Stomach smooth muscle (tissue), 2 donors: Measurements from ENCODE around the gene RGS5.
A peak's percentile ranks its signal among the peaks of the same experiment; 100 is the strongest.
"Not testable (repeated sequence)": the region's sequence is repeated elsewhere in the genome, so short reads cannot be mapped to it uniquely, and the experiment has no call there.

Experiments used
- H3K27ac ChIP-seq: one replicate; pipeline ENCODE4 v1.7.0; 2013; ENCODE audit warnings: mild to moderate bottlenecking, low read length, inconsistent platforms
- H3K27me3 ChIP-seq, 2 donors: one replicate each; pipeline ENCODE4 v1.7.0; 2013; ENCODE audit warnings: low read length in 2 of 2; ENCODE audit not compliant: insufficient read depth in 2 of 2, control insufficient read depth in 1 of 2
- H3K36me3 ChIP-seq, 2 donors: one replicate each; pipeline ENCODE4 v1.7.0; 2013; ENCODE audit warnings: low read length in 2 of 2; ENCODE audit not compliant: control insufficient read depth in 2 of 2, insufficient read depth in 2 of 2
- H3K4me1 ChIP-seq: one replicate; pipeline ENCODE4 v1.7.0; 2013; ENCODE audit warnings: low read length; ENCODE audit not compliant: control insufficient read depth, insufficient read depth
- H3K4me3 ChIP-seq, 2 donors: one replicate each; pipeline ENCODE4 v1.7.0; 2013; ENCODE audit warnings: low read length in 2 of 2
- H3K9ac ChIP-seq, 2 donors: one replicate each; pipeline ENCODE4 v1.7.0; 2013; ENCODE audit warnings: low read length in 2 of 2, mild to moderate bottlenecking in 1 of 2
- H3K9me3 ChIP-seq, 2 donors: one replicate each; pipeline ENCODE4 v1.7.0; 2013; ENCODE audit warnings: low read length in 2 of 2; ENCODE audit not compliant: control insufficient read depth in 2 of 2
- donor health status: healthy.
- donor health status: Pancreatic carcinoma.

Gene RGS5

GRCh38 chr1:163202833-163203451, at the start of gene RGS5:
TSS of gene RGS5 (minus strand) at chr1:163202916. CDS start at chr1:163202835, 81 bp downstream.
- H3K4me1 ChIP-seq: peaks cover 5% of the 10 kb centered on the region
- H3K27ac ChIP-seq: peak within 1 kb of the TSS; percentile 38
- no peaks in the 10 kb centered on the region for H3K36me3 ChIP-seq
- H3K27me3 ChIP-seq: no peaks in the 10 kb centered on the region
- no peaks in the 10 kb centered on the region for H3K9me3 ChIP-seq
- H3K9ac ChIP-seq: peak within 1 kb of the TSS; percentile 46 to 47
- peak within 1 kb of the TSS; percentile 68 to 79 for H3K4me3 ChIP-seq

GRCh38 chr1:163250382-163250974, 47.8 kb upstream of the RGS5 start:
- Histone ChIP-seq H3K4me1 (no peaks in the 10 kb centered on the region), H3K27me3 (no peaks in the 10 kb centered on the region), H3K4me3 (no peak overlapping the region), H3K36me3 (no peaks in the 10 kb centered on the region), H3K9me3 (no peaks in the 10 kb centered on the region), H3K9ac (no peak overlapping the region), H3K27ac (no peak overlapping the region)

- no peaks in the 10 kb centered on the region for H3K27me3 ChIP-seq
- no peaks in the 10 kb centered on the region for H3K36me3 ChIP-seq
- H3K4me3 ChIP-seq: no peak overlapping the region
- H3K27ac ChIP-seq: peak overlapping the region; percentile 25
- no peak overlapping the region for H3K9ac ChIP-seq
- H3K4me1 ChIP-seq: no peaks in the 10 kb centered on the region
- no peaks in the 10 kb centered on the region for H3K9me3 ChIP-seq
Observed at GRCh38 chr1:163248064-163248463, 45.3 kb upstream of the RGS5 start.

- not testable (repeated sequence) for H3K27ac ChIP-seq, H3K36me3 ChIP-seq, H3K9ac ChIP-seq
Observed at GRCh38 chr1:163244648-163245047, 41.9 kb upstream of the RGS5 start.

GRCh38 chr1:163241746-163242145, 39.0 kb upstream of the RGS5 start:
- no peaks in the 10 kb centered on the region for H3K4me1 ChIP-seq
- H3K27me3 ChIP-seq: no peaks in the 10 kb centered on the region
- H3K9ac ChIP-seq: no peak overlapping the region
- no peaks in the 10 kb centered on the region for H3K9me3 ChIP-seq
- no peak overlapping the region for H3K27ac ChIP-seq
- no peak overlapping the region for H3K4me3 ChIP-seq
- no peaks in the 10 kb centered on the region for H3K36me3 ChIP-seq

More at GRCh38 chr1:163244648-163245047, 41.9 kb upstream of the RGS5 start:
- H3K27me3 ChIP-seq, H3K4me3 ChIP-seq, H3K4me1 ChIP-seq, H3K9me3 ChIP-seq: not testable (repeated sequence)

- Histone ChIP-seq H3K9me3 (no peaks in the 10 kb centered on the region), H3K4me3 (no peak overlapping the region), H3K4me1 (no peaks in the 10 kb centered on the region), H3K36me3 (no peaks in the 10 kb centered on the region), H3K27me3 (no peaks in the 10 kb centered on the region), H3K9ac (no peak overlapping the region), H3K27ac (no peak overlapping the region)
Observed at GRCh38 chr1:163240705-163241104, 38.0 kb upstream of the RGS5 start.

GRCh38 chr1:163233643-163234042, 30.9 kb upstream of the RGS5 start:
- H3K9ac ChIP-seq, H3K36me3 ChIP-seq, H3K4me3 ChIP-seq, H3K4me1 ChIP-seq, H3K9me3 ChIP-seq, H3K27me3 ChIP-seq, H3K27ac ChIP-seq: not testable (repeated sequence)

- H3K4me1 ChIP-seq: no peaks in the 10 kb centered on the region
- no peak overlapping the region for H3K27ac ChIP-seq
- H3K27me3 ChIP-seq: no peaks in the 10 kb centered on the region
- no peaks in the 10 kb centered on the region for H3K9me3 ChIP-seq
- H3K36me3 ChIP-seq: no peaks in the 10 kb centered on the region
- H3K9ac ChIP-seq: no peak overlapping the region
- H3K4me3 ChIP-seq: no peak overlapping the region
Observed at GRCh38 chr1:163231385-163231784, 28.7 kb upstream of the RGS5 start.

- H3K27ac ChIP-seq: no peak overlapping the region
- H3K27me3 ChIP-seq: no peaks in the 10 kb centered on the region
- H3K36me3 ChIP-seq: no peaks in the 10 kb centered on the region
- H3K4me3 ChIP-seq: no peak overlapping the region
- H3K9ac ChIP-seq: no peak overlapping the region
- no peaks in the 10 kb centered on the region for H3K9me3 ChIP-seq
- H3K4me1 ChIP-seq: no peaks in the 10 kb centered on the region
Observed at GRCh38 chr1:163230827-163231226, 28.1 kb upstream of the RGS5 start.

- not testable (repeated sequence) for H3K36me3 ChIP-seq, H3K4me3 ChIP-seq, H3K9me3 ChIP-seq, H3K9ac ChIP-seq, H3K4me1 ChIP-seq, H3K27me3 ChIP-seq, H3K27ac ChIP-seq
Observed at GRCh38 chr1:163228271-163228670, 25.6 kb upstream of the RGS5 start.

- no peaks in the 10 kb centered on the region for H3K9me3 ChIP-seq
- H3K36me3 ChIP-seq: no peaks in the 10 kb centered on the region
- H3K27me3 ChIP-seq: no peaks in the 10 kb centered on the region
- H3K4me1 ChIP-seq: no peaks in the 10 kb centered on the region
- no peak overlapping the region for H3K4me3 ChIP-seq
- H3K27ac ChIP-seq: no peak overlapping the region
- H3K9ac ChIP-seq: no peak overlapping the region
Observed at GRCh38 chr1:163227126-163227525, 24.4 kb upstream of the RGS5 start.
